OCI-LY1 (cell line): ENCODE data around the gene AP2A1.

Experiments
- H2AFZ ChIP-seq: fragments of 200-600 bp; sonication (generic), shearing (Covaris generic); 2 replicates; pipeline ENCODE4 v1.6.0; 2014; ENCODE audit warnings: antibody characterized with exemption, mild to moderate bottlenecking, low read length
- H3F3A ChIP-seq: fragments of 200-600 bp; sonication (generic), shearing (Covaris generic); 2 replicates; pipeline ENCODE4 v1.6.0; 2014; ENCODE audit warnings: mild to moderate bottlenecking, antibody characterized with exemption, low read length, moderate library complexity; ENCODE audit not compliant: insufficient read depth
- H3K27ac ChIP-seq: fragments of 200-600 bp; sonication (generic); 2 replicates; pipeline ENCODE4 v1.5.1; 2014; ENCODE audit warnings: low read length, mixed run types, mild to moderate bottlenecking, low read depth; ENCODE audit not compliant: poor library complexity, severe bottlenecking
- H3K27me3 ChIP-seq: fragments of 200-600 bp; sonication (generic); 2 replicates; pipeline ENCODE4 v1.6.0; 2014; ENCODE audit warnings: antibody characterized with exemption, mild to moderate bottlenecking, low read length, moderate library complexity; ENCODE audit not compliant: insufficient read depth
- H3K36me3 ChIP-seq: fragments of 200-600 bp; sonication (generic); 2 replicates; pipeline ENCODE4 v1.6.1; 2014; ENCODE audit warnings: mild to moderate bottlenecking, antibody characterized with exemption, low read length, moderate library complexity, mixed read lengths; ENCODE audit not compliant: insufficient read depth
- H3K4me1 ChIP-seq: fragments of 200-600 bp; sonication (generic); 2 replicates; pipeline ENCODE4 v1.5.1; 2014; ENCODE audit warnings: mild to moderate bottlenecking, low read length, moderate library complexity; ENCODE audit not compliant: insufficient read depth, severe bottlenecking
- H3K4me2 ChIP-seq: fragments of 200-600 bp; sonication (generic), shearing (Covaris generic); 2 replicates; pipeline ENCODE4 v1.6.1; 2014; ENCODE audit warnings: low read length
- H3K4me3 ChIP-seq: fragments of 200-600 bp; sonication (generic); 2 replicates; pipeline ENCODE4 v1.5.1; 2014; ENCODE audit warnings: low read length, low read depth, mild to moderate bottlenecking, mixed read lengths; ENCODE audit not compliant: poor library complexity, severe bottlenecking
- H3K79me2 ChIP-seq: fragments of 200-600 bp; shearing (Covaris generic); 2 replicates; pipeline ENCODE4 v1.6.1; 2016; ENCODE audit warnings: mixed run types, low read length, mixed read lengths; ENCODE audit not compliant: insufficient read depth
- H3K9ac ChIP-seq: fragments of 200-600 bp; sonication (generic), shearing (Covaris generic); 2 replicates; pipeline ENCODE4 v1.6.1; 2014; ENCODE audit warnings: mild to moderate bottlenecking, low read length, mixed read lengths
- H3K9me2 ChIP-seq: fragments of 200-600 bp; sonication (generic), shearing (Covaris generic); 2 replicates; pipeline ENCODE4 v1.6.1; 2014; ENCODE audit warnings: low read depth, mild to moderate bottlenecking, low read length, mixed read lengths
- H3K9me3 ChIP-seq: fragments of 200-600 bp; shearing (Covaris generic); 2 replicates; pipeline ENCODE4 v1.6.1; 2014; ENCODE audit warnings: low read length, mixed read lengths
- H4K20me1 ChIP-seq: fragments of 200-600 bp; sonication (generic), shearing (Covaris generic); 2 replicates; pipeline ENCODE4 v1.6.0; 2016; ENCODE audit warnings: mild to moderate bottlenecking, low read length; ENCODE audit not compliant: insufficient read depth
- CTCF ChIP-seq: fragments of 200-600 bp; sonication (generic), shearing (Covaris generic); IDR thresholded peaks from 2 replicates; pipeline ENCODE4 v1.5.1; 2017; ENCODE audit warnings: mild to moderate bottlenecking, antibody characterized with exemption, low read length, moderate library complexity, mixed read lengths
- EZH2 ChIP-seq: fragments of 200-600 bp; sonication (generic), shearing (Covaris generic); IDR thresholded peaks from 2 replicates; pipeline ENCODE4 v1.8.0; 2017; ENCODE audit warnings: borderline replicate concordance, mixed run types, mild to moderate bottlenecking, antibody characterized with exemption, low read length, moderate library complexity, mixed read lengths

AP2A1 gene

GRCh38 chr19:49852631-49853126 is 85.9 kb downstream of the AP2A1 start:
- H3K4me2 ChIP-seq = peak overlapping the region; percentile 98
- no peaks in the 10 kb centered on the region for H3F3A ChIP-seq
- H3K4me1 ChIP-seq = peaks cover 47% of the 10 kb centered on the region
- 0 out of 2 replicates have a peak, but pooled peaks cover 3% of the 10 kb centered on the region for H3K9me3 ChIP-seq
- H3K27me3 ChIP-seq = no peaks in the 10 kb centered on the region
- no peaks in the 10 kb centered on the region for H3K9me2 ChIP-seq
- H3K79me2 ChIP-seq = peaks cover 25% of the 10 kb centered on the region
- H3K9ac ChIP-seq = peak overlapping the region; percentile 76
- no peak for TF ChIP-seq EZH2
- TF ChIP-seq CTCF = no peak
- peaks cover 35% of the 10 kb centered on the region for H3K36me3 ChIP-seq
- H3K27ac ChIP-seq = peak overlapping the region; percentile 62
- peak overlapping the region; percentile 81 for H3K4me3 ChIP-seq
- no peaks in the 10 kb centered on the region for H4K20me1 ChIP-seq
- no peak overlapping the region for H2AFZ ChIP-seq

DNA sequence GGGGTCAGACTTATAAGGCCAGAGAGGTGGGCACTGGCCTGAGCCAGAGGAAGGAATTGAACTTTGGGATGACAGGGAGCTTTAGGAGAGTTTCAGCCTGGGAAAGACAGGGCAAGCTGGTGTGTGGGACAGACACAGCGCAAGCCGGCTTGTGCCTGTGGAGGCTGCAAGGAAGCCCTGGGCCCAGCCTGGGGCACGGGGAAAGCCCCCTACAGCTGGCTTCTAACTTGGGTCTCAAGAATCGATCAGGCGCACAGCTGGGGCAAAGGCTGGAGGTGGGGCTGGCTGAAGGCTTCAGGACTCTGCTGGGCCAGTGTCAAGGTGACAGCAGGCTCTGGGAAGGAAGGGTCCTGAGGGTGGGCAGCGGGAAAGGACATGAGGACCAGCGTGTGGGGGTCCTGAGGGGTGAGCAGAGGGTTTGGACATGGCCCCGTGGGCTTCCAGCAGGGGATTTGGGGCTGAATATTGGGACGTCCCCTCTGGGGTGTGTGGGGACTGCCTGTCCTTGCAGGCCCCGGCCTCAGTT is 87.1 kb downstream of the AP2A1 start:
- H3K4me2 ChIP-seq = peak overlapping the region; percentile 98
- H3K27me3 ChIP-seq = no peaks in the 10 kb centered on the region
- peaks cover 40% of the 10 kb centered on the region for H3K4me1 ChIP-seq
- H3K4me3 ChIP-seq = peak overlapping the region; percentile 81
- H3K9me2 ChIP-seq = no peaks in the 10 kb centered on the region
- peaks cover 25% of the 10 kb centered on the region for H3K79me2 ChIP-seq
- H3F3A ChIP-seq = no peaks in the 10 kb centered on the region
- no peak overlapping the region for H2AFZ ChIP-seq
- 0 out of 2 replicates have a peak, but pooled peaks cover 3% of the 10 kb centered on the region for H3K9me3 ChIP-seq
- no peaks in the 10 kb centered on the region for H4K20me1 ChIP-seq
- TF ChIP-seq CTCF (no peak), EZH2 (no peak)
- peak overlapping the region; percentile 62 for H3K27ac ChIP-seq
- H3K9ac ChIP-seq = peak overlapping the region; percentile 76; the same call in 1 of the 2 replicates
- peaks cover 48% of the 10 kb centered on the region for H3K36me3 ChIP-seq

GRCh38 chr19:49854378-49855263 is 87.8 kb downstream of the AP2A1 start:
- H3K9ac ChIP-seq = no peak overlapping the region

More at GRCh38 chr19:49854378-49855263, 87.8 kb downstream of the AP2A1 start:
- peaks cover 53% of the 10 kb centered on the region for H3K36me3 ChIP-seq
- TF ChIP-seq CTCF (no peak), EZH2 (no peak)
- H4K20me1 ChIP-seq = no peaks in the 10 kb centered on the region
- H3F3A ChIP-seq = no peaks in the 10 kb centered on the region
- H3K79me2 ChIP-seq = peaks cover 25% of the 10 kb centered on the region
- no peaks in the 10 kb centered on the region for H3K27me3 ChIP-seq
- no peaks in the 10 kb centered on the region for H3K9me3 ChIP-seq
- H3K9me2 ChIP-seq = no peaks in the 10 kb centered on the region
- H3K27ac ChIP-seq = peak overlapping the region; percentile 62
- H3K4me3 ChIP-seq = no peak overlapping the region
- H2AFZ ChIP-seq = no peak overlapping the region
- H3K4me1 ChIP-seq = peaks cover 40% of the 10 kb centered on the region
- peak overlapping the region; percentile 98; the same call in 1 of the 2 replicates for H3K4me2 ChIP-seq
